Sigmoid colon (tissue), 3 donors: Measurements from ENCODE around the gene TNFRSF18.

Source experiments
- CTCF ChIP-seq, 4 experiments: fragments of 450-650 bp in 3 of 4; fragments of 200-600 bp in 1 of 4; IDR thresholded peaks; one replicate each; pipeline ENCODE4 v1.5.1; 2016 to 2019; ENCODE audit warnings: antibody characterized with exemption in 4 of 4, mild to moderate bottlenecking in 3 of 4, moderate library complexity in 2 of 4
- POLR2A ChIP-seq, 2 donors: fragments of 450-650 bp; IDR thresholded peaks; one replicate each; pipeline ENCODE4 v1.6.1; 2016; ENCODE audit warnings: antibody characterized with exemption in 2 of 2, mild to moderate bottlenecking in 2 of 2, moderate library complexity in 2 of 2

- TF ChIP-seq CTCF (IDR thresholded peaks at IDR 0.05) (no peak), POLR2A (IDR thresholded peaks at IDR 0.05) (no peak)
Measured at GRCh38 chr1:1228187-1228586, 21.8 kb upstream of the TNFRSF18 start.
